HCT116 (cell line): Measurements from ENCODE around the gene PEG3.

Source experiments
- CTCF ChIP-seq, 3 experiments: fragments of 200-600 bp in 1 of 3; sonication (generic) in 1 of 3; IDR thresholded peaks in 2 of 3; conservative IDR thresholded peaks in 1 of 3; 2 replicates each; pipeline ENCODE4 v1.5.1; 2012 to 2017; ENCODE audit warnings: low read depth in 2 of 3, low read length in 2 of 3, antibody characterized with exemption in 1 of 3, borderline replicate concordance in 1 of 3, control low read depth in 1 of 3, mild to moderate bottlenecking in 1 of 3, mixed read lengths in 1 of 3, mixed run types in 1 of 3, moderate library complexity in 1 of 3; ENCODE audit not compliant: insufficient read depth in 1 of 3
- EZH2 ChIP-seq: fragments of 200-600 bp; sonication (generic); IDR thresholded peaks from 2 replicates; pipeline ENCODE4 v1.6.1; 2017; ENCODE audit warnings: antibody characterized with exemption, mixed run types
- EZH2phosphoT487 ChIP-seq: fragments of 200-600 bp; IDR thresholded peaks from 2 replicates; pipeline ENCODE4 v1.6.1; 2018; ENCODE audit warnings: antibody characterized with exemption, borderline replicate concordance
- JUND ChIP-seq: IDR thresholded peaks from 2 replicates; pipeline ENCODE4 v1.6.1; 2012
- MAX ChIP-seq: IDR thresholded peaks from 2 replicates; pipeline ENCODE4 v1.6.1; 2012
- POLR2A ChIP-seq: IDR thresholded peaks from 2 replicates; pipeline ENCODE4 v1.7.0; 2011; ENCODE audit warnings: borderline replicate concordance; ENCODE audit not compliant: insufficient read depth, insufficient read length; ENCODE audit errors: extremely low read depth
- POLR2AphosphoS5 ChIP-seq: IDR thresholded peaks from 2 replicates; pipeline ENCODE4 v1.6.1; 2011; ENCODE audit warnings: mild to moderate bottlenecking, low read depth, low read length, moderate library complexity
- RAD21 ChIP-seq: IDR thresholded peaks from 2 replicates; pipeline ENCODE4 v1.6.1; 2012; ENCODE audit warnings: low read depth, mild to moderate bottlenecking
- REST ChIP-seq: IDR thresholded peaks from 2 replicates; pipeline ENCODE4 v1.6.1; 2012; ENCODE audit warnings: low read depth
- SIN3A ChIP-seq: IDR thresholded peaks from 2 replicates; pipeline ENCODE4 v1.6.1; 2012; ENCODE audit warnings: low read depth
- SRF ChIP-seq: IDR thresholded peaks from 2 replicates; pipeline ENCODE4 v1.6.1; 2012; ENCODE audit warnings: low read depth
- ZFX ChIP-seq: fragments of 450-650 bp; IDR thresholded peaks from 2 replicates; pipeline ENCODE4 v1.6.1; 2017
- ZNF274 ChIP-seq: fragments of 200-500 bp; sonication (Bioruptor generic); IDR thresholded peaks from 2 replicates; pipeline ENCODE4 v1.6.1; 2014; ENCODE audit warnings: mild to moderate bottlenecking, low read depth, low read length, inconsistent platforms

- no peak for TF ChIP-seq CTCF (IDR thresholded peaks at IDR 0.05 in 2 of 3, conservative IDR thresholded peaks at IDR 0.05 in 1 of 3; ENCODE audit: borderline replicate concordance in 1 of 3, insufficient read depth in 1 of 3, low read depth in 2 of 3, low read length in 2 of 3)
- TF ChIP-seq EZH2phosphoT487: no peak
- TF ChIP-seq POLR2A: no peak
- no peak for TF ChIP-seq REST
- no peak for TF ChIP-seq ZFX
- no peak for TF ChIP-seq EZH2
- no peak for TF ChIP-seq RAD21
- no peak for TF ChIP-seq MAX
- TF ChIP-seq JUND: no peak
- no peak for TF ChIP-seq ZNF274
- TF ChIP-seq POLR2AphosphoS5: no peak
- TF ChIP-seq SIN3A: no peak
- no peak for TF ChIP-seq SRF
Observed at GRCh38 chr19:56810260-56810659, 30.3 kb downstream of the PEG3 start.
